Effector CD8-positive, alpha-beta T cell (primary cell): ENCODE data around the gene POLR1H.
A peak's percentile ranks its signal among the peaks of the same experiment; 100 is the strongest.

Experiments used
- DNase-seq: peaks from one replicate; lab custom pipeline; 2025; lab: John Stamatoyannopoulos, UW

POLR1H gene

GRCh38 chr6:30093951-30094661 lies 33.0 kb downstream of the POLR1H start:
- DNase-seq: no peak

DNA sequence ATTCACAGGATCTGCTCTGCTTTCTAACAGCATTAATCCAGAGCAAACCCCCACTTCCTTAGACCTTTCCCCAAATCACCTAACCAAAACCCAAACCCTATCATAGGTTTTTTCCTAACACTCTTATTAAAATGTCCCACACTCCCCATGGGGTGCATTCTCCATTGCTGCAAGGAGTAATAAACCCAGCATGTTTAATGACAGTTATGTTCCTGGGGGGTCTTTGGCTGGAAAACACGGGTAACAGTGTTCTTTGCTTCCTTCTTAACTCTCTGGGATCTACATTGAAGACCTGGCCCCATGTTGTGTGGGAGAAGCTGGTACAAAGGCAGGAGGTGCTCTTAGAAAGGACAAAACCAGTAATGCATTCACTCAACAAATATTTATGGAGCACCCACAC lies 35.8 kb downstream of the POLR1H start:
- DNase-seq: no peak

GRCh38 chr6:30097902-30098768 lies 37.1 kb downstream of the POLR1H start:
- DNase-seq: no peak

DNA sequence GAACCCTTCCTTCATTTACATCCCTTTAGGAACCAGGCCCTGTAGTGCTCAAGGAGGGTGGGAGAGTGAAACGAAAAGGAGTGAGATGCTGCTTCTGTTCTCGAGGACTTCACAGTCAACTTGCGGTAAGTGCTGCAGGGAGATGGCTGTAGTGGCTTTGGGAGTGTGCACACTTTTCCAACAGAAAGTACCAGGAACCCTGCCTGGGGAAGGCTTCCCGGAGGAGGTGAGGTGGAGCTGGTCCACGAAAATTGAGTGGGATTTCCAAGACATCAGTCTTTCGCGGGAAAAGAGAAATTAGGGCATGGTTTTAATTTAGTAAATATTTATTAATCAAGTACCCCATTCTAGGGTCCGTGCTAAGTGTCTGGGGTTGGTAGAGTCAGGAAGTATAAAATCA lies 39.1 kb downstream of the POLR1H start:
- no peak for DNase-seq

DNA sequence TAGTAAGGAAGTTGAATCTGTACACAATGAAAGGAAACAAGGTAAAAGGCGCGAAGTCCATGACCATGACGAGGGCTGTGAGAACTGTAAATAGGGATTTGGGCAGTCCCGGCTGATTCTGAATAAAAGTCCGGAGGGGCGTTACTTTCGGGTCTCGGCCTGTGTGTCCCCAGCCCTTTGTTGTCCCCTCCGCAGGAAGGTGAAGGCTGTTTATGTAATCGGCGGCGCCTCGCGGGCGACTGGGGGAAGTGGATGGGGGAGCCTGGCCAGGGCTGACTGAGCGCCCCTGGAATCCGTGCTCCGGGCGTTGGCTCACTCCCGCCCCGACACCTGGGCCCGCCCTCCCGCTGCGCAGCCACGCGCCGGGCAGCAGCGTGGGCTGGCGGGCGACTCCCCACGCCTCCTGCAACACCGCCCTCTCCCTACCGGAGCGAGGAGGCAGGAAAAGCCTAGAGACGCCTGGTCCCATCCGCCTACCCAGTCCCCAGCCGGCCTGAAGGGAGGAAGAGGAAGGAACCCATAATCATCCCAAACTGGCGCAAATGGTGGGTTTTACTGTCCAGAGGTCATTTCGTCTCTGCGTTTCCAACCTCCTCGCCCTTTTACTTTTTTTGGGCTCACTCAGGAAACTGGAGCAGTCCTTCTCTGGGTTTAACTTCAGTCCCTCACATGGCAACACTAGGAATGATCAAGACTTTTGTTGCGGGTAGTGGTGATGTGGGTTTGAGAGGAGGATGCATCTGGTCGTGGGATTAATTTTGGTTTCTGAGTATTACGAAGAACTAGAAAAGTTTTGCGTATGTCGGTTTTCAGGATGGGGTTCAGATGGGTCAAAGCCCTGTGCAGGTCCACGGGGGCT lies 39.7 kb downstream of the POLR1H start:
- peak; percentile 15 for DNase-seq

DNA sequence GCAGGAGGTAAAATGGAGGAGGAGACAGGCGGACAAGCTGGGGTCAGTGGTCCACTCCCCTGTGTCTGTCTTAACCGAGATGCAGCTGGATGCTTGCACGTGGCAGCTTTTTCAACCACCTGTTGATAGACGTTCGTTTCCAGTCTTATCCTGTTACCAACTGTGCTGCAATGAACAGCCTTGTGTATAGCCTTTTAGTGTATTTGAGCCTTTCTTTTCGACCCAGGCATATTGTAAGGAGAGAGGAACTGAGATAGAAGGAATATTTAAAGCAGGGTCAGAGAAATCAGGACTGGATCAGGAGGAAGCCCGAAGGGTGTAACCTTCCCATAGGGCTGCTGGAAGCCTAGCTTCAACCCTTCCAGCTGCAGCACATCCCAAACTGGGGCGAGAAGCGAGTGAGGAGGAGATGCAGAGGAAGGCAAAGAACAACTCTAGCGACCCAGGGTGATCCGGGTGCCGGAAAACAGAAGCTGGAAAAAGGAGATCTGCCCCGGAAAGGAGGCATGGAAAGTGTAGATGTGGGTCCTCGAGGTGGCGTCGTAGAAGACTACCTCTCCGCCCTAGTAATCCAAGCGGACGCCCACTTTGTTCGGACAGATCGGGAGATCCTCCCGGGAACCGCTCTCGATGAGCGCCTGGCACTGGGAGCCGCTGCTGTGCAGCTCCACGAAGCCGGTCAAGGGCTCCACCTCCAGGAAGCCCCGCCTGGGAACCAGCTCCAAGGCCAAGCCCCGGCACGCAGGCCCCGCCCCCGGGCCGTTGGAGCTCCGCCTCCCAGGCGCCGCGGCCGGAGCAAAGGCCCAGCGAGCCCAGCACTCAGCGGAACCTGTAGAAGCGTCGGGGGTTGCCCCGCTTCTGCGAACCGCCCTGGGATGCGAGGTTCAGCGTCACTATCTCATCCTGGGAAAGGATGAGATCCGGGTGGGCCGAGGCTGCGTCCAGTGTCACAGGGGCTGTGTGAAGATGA lies 40.7 kb downstream of the POLR1H start:
- peak; percentile 61 for DNase-seq

DNA sequence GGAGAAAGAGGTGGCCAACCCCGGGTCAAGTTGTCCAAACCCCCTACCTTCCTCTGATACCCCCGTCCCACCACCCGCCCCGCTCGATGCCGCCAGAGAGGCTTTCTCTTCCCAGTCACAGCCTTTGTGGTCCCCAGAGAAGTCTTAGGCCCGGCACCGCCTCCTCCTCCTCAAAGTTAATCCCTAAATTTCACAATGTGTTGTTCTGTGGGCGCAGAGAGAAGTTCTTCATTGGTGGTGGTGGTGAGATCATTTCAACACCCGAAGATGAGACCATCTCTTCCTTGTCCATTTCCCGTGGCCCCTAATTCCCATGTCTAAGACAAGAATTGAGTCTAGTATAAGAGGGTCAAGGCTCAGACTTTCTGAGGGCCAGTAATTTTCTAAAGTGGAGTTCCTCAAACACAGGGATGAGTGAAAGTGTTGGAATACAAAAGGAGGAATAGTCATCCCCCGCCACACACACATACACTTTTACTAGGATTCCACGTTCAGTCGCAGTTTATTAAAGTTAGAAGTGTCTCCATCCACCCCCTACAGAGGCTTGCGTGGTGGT lies 41.4 kb downstream of the POLR1H start:
- no peak for DNase-seq

- DNase-seq: peak; percentile 74
Observed at GRCh38 chr6:30102970-30103871, 42.2 kb downstream of the POLR1H start.

DNA sequence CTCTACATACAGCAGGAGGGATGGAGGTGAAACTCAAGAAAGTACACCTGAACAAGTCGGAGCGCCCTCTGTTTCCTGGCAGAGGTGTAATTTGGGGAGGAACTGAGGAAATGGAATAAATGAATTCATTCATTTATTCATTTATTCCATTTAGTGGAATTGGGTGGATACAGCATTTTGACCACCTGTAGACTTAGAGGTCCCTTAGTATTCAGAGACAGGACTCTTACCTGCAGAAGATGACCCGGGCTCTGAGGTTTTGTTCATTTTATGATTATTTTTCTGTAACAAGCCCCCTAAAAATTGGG lies 42.8 kb downstream of the POLR1H start:
- no peak for DNase-seq

DNA sequence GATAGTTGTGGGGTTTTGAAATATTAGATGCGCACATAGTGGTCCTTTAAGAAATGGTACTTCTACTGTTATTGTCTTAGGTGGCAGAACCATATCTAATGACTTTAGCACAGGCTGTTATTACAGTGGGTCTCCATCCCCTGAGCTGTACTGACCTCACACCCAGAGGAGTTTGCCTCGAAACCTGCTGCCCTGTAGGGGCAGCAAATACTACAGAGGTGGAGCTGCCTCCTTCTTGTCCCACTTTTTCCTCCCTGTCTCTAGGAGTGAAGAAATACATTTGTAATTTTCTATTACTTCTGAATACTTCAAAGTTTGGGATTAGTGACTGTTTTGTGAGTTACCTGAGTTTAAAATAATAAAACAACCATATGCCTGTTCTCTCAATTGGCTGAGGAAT lies 43.6 kb downstream of the POLR1H start:
- DNase-seq: no peak

GRCh38 chr6:30111266-30111856 lies 50.3 kb downstream of the POLR1H start:
- no peak for DNase-seq

DNA sequence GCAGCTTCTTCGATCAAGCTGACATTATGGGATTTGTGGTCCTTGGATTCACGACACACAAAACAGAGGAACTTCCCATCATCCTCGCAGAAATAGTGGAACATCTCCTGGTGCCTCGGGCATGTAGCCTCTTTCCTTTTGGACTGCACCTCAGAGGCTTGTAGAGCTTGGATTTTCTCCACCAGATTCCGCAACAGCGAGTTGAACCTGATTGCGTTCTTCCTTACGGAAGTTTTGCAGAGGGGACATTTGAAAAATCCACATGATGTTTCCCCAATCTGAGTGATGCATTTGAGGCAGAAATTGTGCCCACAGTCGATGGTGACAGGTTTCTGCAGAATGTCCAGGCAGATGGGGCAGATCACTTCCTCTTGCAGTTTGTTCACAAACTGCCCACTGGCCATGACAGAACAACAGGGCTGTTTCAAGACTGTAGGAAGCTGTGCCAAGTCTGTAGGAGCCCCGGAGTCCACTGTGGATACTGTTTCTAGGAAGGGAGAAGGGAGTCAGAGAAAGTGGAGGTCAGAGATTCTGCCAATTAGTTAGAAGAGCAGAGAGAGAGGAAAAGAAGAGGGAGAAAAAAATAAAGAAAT lies 51.4 kb downstream of the POLR1H start:
- DNase-seq: no peak

GRCh38 chr6:30113003-30113759 lies 52.1 kb downstream of the POLR1H start, which contains the start of gene TRIM31:
Gene TRIM31 (minus strand): TSS chr6:30113090. CDS start chr6:30112805, 285 bp downstream.
- DNase-seq: no peak

DNA sequence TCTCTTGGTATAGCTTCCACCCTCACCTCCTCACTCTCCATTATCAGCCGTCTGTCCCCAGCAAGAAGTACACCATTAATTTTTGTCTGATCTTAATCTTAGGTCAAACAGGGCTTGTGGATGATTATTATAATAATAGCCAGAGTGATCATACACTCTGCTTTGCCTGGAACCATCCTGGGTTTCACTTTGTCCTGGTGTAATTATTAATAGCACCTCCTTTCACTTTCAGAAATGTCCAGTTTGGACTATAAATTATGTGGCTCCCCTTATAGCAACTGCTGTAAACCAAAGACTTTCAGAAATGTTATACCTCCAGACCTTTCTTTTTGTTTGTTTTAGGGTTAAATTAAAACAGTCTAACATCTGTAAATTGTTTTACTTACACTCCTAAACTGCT lies 52.8 kb downstream of the POLR1H start:
- DNase-seq: no peak
